GM18873 (cell line): Measurements from ENCODE around the gene PGAM4.
"Not testable (repeated sequence)": the region's sequence is repeated elsewhere in the genome, so short reads cannot be mapped to it uniquely, and the experiment has no call there.

Experiments used
- ATAC-seq: cut with Tn5 transposase; IDR thresholded peaks from one replicate; pipeline ENCODE4 v1.9.1; 2021; ENCODE audit warnings: mild to moderate bottlenecking, moderate library complexity, moderate number of reproducible peaks; ENCODE audit not compliant: unreplicated experiment, low FRiP score

The PGAM4 gene

DNA sequence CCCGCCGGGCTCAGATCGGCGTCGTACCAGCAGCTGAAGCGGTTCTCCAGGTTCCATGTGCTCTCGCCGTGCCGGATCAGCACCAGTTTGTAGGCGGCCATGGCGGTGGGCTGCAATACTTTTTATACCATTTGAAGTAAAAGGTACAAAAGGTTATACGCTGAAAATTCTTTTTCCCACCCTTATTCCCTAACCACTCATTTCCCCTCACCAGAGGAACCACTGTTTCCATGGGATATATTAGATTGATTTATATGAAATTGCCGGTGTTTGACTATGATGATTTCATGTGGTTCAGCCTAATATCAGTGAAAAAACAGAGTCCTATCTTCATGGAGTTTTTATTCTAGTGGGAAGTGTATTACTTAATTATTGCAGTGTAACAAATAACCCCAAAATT lies at the start of gene PGAM4:
PGAM4 (minus strand) TSS at position 101 of the 400 bp plus-strand sequence; CDS start at position 101, 0 bp downstream.
- no peak for ATAC-seq

DNA sequence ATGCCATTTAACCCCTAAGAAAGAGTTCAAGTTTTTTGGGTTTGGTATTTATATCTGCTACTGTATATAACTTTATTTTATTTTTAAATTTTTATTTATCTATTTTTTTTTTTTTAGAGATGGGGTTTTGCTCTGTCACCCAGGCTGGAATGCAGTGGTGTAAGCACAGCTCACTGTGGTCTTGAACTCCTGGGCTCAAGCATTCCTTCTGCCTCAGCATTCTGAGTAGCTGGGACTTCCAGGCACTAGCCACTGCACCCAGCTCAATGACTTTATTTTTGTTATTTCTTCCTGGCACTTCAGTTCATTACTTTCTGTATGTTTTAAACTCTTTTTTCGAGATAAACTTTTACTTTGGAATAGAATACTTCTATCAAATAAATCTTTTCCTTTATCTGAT lies 42.4 kb upstream of the PGAM4 start:
- no peak for ATAC-seq

DNA sequence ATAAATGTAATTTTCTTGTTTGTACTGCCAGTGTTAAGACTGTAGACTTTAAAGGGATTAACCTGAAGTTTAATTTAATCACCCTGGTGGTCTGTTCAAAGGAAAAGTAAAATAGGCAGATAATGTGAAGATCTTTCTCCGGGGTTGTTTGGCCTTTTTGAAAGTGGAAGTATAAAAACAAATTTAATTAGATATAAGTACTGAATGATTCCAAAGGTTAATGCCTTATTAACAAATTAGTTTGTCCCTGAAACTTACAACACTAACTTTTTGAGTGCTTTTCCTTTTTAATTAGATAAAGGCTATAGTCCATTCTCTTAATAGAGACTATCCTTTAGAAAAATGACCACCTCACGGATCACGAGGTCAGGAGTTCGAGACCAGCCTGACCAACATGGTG lies 10.4 kb upstream of the PGAM4 start:
- no peak for ATAC-seq

DNA sequence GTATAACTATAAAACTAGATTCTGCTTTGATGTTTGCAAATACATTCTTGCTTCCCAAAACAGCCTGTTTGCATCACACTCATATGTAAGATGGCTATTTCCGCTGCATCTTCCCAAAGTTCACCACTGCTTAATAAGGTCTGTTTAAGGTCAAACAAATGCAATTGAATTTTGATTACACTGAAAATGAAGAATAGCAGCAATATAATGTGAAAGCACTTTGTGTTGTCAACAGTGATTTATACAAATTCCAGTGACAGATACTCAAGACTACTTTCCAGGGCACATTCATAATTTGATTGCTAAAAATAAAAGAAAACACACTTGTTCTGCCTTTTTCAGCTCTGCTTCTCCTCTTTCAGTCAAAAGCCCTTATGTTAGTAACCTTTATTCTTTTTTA lies 8.1 kb upstream of the PGAM4 start:
- no peak for ATAC-seq

DNA sequence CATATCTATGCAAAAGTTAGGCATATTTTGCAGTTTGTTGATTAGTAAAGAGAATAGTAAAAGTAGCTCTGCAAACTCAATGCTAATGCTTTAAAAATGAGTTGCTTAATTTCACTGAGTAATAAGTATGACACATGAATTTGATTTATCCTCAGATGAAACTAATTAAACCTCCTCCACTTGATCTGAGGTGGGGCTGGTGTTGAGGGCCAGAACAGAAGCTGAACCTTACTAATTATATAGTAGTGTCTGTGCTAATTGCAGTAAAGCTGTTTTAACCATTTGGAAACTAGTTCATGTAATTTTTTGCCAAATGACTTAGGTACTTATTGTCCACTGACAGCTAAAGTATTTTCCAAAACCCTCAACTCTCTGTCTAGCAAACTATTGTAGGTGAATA lies 7.7 kb upstream of the PGAM4 start:
- ATAC-seq, result no peak

DNA sequence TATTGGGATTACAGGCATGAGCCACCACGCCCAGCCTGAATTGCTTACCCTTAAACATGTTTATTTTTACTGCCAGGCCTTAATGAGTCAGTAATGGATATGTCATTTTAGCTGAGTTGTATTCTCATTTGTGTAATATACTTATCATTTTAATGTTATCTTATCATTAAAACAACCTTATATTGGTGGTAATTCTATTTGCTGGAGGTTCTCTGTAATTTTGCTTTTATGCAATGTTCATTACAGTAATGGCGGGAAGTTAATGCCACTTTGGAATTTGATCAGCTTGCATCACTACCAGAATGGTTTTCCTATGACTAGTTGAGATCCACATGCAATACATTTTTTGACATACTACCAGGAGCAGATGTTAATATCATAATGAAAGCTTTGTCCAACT lies 6.3 kb upstream of the PGAM4 start:
- ATAC-seq, result no peak

DNA sequence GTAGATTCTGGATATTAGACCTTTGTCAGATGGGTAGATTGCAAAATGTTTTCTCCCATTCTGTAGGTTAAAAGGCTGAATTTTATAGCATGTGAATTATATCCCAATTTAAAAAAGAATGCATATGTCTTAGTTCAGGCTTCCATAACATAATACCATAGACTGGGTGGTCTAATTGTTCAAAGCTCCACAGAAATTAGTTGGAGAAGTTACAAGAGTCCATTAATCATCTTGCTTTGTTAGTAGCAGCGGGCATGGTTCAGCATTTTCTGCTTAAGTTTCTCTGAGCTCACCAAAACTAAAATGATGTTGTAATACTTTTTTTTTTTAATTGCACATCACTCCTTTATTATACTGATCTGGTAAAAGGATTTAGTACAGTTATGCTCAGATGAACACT lies 1.8 kb downstream of the PGAM4 start:
- no peak for ATAC-seq

DNA sequence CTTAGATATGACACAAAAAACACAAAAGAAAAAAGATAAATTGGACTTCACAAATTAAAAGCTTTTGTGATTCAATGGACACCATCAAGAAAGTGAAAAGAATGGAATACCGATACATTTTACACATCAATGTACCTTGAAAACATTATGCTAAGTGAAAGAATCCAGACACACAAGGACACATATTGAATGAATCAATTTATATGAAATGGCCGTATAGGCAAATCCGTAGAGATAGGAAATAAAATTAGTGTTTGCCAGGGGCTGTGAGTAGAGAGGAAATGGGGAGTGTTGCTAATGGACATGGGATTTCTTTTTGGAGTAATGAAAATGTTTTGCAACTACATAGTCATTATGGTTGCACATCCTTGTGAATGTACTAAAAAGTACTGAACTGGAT lies 3.1 kb downstream of the PGAM4 start:
- no peak for ATAC-seq

DNA sequence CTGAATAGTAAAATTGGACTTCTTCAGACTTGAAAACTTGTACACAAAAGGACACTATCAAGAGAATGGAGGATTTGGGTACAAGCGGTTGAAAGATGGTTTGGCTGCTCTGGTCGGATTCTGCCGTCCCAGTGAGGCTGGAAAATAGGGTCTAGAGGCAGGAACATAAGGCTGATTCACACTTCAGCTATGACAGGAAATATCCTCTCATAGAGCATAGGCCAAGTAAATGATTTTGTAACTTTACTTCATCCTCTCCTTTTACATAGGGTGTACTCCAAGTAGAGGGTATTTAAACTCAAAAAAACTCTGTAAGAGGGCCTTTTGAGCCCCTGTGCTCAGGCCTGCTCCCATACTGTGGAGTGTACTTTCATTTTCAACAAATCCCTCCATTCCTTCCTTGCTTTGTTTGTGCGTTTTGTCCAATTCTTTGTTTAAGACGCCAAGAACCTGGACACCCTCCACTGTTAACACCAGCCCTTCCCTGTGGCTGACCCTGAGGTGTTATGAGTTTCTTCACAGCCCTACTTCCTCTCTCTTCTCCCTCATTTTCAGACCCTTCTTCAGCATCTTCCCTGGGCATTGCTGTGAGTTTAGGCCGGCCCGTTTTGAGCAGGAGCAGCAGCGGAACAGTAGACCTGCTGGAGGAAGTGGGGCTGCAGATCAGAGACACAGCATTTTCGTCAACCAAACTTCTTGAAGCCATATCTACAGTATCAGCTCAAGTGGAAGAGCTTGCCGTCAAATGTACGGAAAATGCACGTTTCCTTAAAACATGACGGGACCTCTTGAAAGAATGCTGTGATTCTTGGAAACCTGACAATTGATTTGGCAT lies 7.2 kb downstream of the PGAM4 start:
- no peak for ATAC-seq

DNA sequence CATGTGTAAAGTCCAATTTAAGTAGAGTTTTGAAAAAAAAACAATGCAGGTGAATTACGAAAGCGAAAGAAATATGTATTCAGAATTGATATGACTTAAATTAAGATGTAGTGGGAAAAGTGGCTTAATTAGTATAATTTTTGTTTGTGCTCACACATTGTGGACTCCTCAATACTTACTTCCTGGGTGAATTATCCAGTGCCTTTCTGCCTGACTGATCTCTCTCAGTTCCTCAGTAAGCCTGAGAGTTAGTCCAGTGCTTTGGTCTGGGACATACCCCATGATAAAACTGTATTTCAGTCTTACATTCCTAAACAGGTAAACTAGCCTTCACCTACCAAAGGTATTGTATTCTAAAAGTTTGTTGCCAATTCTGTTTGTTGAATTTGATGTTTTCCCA lies 8.4 kb downstream of the PGAM4 start:
- no peak for ATAC-seq

DNA sequence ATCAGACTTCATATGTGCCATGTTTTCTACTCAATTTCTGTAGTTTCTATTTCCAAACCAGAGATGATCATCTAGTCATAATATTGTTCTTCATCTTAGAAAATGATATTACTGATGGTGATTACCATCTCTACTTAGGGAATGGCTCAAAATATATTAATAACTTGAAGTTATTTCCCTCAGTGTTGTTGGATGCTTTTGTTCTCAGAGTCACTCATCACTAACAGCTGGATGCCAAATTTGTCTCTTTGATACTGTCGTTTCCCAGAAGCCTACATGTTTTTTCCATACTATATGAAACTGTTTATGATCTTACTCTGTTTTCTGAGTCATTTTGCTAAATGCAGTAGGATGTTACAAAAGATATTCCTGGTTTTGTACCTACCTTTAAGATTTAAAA lies 8.9 kb downstream of the PGAM4 start:
- no peak for ATAC-seq

DNA sequence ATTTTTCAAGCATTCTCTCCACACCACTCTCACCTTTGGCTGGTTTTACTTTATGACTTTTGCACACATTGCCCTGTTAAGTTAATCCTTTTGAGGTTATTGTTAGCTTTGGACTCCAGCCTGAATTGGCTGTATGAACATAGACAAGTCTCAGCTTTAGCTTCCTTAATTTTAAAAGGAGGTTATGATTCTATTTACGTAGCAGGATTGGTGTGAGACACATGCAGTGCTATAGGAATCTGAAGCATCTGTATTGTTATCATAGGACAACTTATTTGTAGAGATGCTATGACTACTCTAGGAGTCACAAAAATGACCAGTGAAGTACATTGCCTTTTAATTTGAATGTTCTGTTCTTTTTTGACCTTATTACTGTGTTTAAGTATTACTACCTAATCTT lies 15.7 kb downstream of the PGAM4 start:
- no peak for ATAC-seq

DNA sequence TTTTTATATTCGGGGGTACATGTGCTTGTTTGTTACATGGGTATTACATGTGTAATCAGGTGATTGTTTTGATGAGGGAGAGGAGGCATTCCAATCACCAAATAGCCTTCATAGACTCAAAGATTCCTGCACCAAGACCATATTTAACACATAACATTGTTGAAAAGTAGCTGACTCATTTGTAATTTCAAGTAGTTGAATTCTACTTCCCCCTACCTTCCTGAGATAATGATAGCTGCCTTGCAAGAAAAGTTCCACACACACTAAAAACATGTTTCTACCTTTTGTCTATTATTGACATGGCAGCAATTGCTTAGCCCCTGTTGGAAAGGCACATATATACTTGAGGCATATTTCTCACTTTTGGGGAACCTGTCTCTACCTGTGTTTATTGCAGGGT lies 16.1 kb downstream of the PGAM4 start:
- ATAC-seq, result no peak

DNA sequence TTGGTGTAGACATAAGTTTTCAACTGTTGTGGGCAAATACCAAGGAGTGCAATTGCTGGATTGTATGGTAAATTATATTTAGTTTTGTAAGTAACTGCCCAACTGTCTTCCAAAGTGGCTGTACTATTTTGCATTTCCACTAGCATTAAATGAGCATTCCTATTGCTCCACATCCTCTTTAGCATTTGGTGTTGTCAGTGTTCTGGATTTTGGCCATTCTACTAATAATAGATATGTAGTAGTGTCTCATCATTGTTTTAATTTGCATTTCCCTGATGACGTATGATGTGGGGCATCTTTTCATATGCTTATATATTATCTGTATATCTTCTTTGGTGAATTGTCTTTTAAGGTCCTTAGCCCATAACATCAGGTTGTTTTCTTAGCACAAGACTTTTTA lies 17.3 kb downstream of the PGAM4 start:
- ATAC-seq, result no peak

DNA sequence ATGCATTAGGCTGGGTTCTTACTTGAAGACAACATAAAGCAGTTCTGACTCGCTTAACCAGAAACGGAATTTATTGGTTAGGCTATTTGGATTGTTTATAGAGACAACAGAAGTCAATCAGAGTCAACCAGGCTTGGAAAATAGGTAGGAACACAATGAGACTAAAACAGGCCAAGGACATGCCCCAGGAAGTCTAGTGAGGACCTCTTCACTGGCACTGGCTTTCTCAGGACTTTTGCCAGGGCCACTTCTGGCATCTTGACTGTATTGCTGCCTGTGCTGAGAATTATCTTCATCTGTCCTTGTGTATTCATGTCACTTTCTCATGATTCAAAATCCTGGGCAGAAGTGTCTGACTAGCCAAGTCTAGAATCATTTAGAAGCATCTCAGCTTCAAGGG lies 19.6 kb downstream of the PGAM4 start:
- no peak for ATAC-seq

DNA sequence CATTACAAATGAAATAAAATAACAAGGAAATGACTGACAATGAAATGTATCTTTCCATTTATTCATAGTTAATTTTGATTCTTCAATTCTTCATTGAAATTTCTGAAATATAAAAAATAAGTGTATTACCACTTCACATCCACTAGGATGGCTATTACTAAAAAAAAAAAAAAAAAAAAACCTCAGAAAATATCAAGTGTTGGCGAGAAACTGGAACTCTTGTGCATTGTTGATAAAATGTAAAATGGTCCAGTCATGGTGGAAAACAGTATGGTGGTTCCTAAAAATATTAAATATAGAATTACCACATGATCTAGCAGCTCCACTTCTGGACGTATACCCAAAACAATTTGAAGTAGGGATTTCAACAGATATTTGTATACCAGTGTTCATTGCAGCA lies 22.9 kb downstream of the PGAM4 start:
- ATAC-seq, result no peak

DNA sequence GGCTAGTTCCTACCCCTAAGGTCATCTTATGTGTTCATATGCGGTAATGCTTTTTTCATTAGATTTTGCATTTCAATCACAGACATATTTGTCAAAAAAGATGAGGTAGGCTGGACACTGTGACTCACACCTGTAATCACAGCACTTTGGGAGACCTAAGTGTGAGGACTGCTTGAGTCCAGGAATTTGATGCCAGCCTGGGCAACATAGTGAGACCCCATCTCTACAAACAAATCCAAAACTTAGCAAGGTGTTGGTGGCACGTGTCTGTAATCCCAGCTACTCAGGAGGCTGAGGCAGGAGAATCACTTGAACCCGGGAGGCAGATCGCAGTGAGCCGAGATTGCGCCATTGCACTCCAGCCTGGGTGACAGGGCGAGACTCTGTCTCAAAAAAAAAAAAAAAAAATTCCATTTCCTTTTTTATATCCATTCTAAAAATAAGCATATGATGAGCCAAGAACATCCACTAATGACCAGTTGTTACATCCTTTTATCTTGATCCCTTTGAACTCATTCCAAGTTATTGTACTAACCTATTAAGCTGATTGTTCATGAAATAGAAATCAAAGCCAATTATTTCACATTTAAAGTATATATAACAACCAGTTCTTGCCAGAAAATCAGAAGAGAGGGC lies 23.4 kb downstream of the PGAM4 start:
- ATAC-seq, result no peak

DNA sequence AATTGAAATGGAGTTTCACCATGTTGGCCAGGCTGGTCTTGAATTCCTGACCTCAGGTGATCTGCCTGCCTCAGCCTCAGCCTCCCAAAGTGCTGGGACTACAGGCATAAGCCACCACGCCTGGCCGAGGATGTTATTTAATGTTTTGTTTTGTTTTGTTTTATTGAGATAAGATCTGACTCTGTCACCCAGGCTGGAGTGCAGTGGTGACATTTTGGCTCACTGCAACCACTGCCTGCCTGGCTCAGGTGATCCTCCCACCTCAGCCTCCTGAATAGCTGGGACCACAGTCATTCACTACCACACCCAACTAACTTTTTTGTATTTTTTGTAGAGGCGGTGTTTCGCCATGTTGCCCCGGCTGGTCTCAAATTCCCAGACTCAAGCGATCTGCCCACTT lies 24.4 kb downstream of the PGAM4 start:
- not testable (repeated sequence) for ATAC-seq

DNA sequence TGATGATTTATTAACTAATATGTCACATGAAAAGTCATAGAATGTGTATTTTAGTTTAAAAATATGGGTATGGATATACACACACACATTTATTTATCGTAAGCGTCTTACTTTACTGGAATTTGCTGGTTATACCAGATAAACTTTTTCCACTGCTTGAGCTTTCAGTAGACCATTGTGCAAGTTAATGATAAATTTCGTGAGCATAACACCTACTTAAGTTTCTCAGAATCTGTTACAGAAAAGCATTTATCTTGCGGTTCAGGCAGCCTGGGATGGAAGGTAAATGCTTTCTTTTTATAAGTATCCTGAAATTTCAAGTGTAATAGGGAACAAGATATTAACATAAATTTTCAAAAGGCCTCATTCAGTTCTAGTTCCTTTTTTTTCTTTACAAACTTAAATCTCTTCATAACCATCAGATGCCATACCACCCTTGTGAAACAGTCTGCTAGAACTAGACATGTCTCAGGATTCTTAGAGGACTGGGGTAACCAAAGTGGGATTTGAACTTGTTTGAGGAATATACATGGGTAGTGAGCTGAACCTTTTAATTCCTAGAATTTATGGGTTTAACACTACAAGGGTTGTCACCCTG lies 31.3 kb downstream of the PGAM4 start:
- no peak for ATAC-seq

DNA sequence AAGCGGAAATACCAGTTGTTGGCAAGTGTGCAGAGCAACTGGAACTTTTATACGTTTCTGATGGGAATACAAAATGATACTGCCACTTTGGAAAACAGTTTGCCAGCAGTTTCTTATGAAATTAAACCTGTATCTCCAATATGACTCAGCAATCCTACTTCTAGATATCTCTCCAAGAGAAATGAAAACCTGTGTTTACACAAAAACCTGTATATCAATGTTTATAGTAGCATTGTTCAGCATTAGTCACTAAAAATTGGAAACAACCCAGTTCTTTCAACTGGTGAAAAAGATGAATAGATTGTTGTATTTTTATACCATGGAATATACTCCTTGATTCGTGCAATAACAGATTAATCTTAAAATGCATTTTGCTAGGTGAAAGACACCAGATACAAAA lies 32.1 kb downstream of the PGAM4 start:
- no peak for ATAC-seq

DNA sequence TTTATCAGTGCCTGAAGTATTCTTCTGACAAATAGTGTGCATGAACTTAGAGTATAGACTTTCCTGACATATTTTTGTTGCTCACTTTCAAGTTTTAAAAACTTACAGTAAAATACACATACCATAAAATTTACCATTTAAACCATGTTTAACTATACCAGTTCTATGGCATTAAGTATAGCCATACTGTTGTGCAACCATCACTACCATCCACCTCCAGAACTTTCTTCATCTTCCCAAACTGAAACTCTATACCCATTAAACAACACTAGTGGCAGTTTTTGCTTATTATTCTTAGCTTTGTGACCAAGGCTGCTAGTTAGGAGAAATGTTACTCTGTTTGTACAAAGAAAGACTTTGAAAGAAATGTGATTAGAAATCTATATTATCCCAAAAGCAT lies 33.1 kb downstream of the PGAM4 start:
- ATAC-seq, result no peak

DNA sequence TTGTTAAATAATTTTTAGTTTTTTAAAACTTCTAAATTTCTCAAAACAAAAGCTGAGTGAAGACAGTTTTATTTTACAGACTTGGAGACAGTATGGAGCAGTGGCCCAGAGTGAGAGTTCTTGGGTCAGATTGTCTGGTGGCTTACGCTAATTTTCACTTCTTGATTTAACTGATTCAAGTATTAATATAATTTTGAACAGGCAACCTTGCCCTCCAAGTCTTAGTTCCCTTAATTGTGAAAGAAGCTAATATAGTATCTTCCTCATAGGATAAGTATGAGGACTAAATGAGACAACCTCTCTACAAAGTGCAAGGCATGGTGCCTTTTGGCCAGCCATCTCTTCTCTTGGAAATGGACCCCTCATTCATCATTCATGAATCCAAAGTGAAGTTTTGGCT lies 33.6 kb downstream of the PGAM4 start:
- no peak for ATAC-seq
